Liver (tissue), 3 donors: ENCODE measurements around the gene FOXL1.

ENCODE experiments used
- HNF4A ChIP-seq, 2 donors: conservative IDR thresholded peaks; 2 replicates each; pipeline ENCODE4 v1.6.1; 2016; ENCODE audit warnings: antibody characterized with exemption in 2 of 2, mild to moderate bottlenecking in 2 of 2
- RAD21 ChIP-seq, 2 donors: IDR thresholded peaks; 2 replicates each; pipeline ENCODE4 v1.6.1; 2016; ENCODE audit warnings: antibody characterized with exemption in 2 of 2, mild to moderate bottlenecking in 2 of 2
- TF ChIP-seq, protein P1 (sequence below): fragments of 150-350 bp; IDR thresholded peaks from 2 replicates; pipeline ENCODE4 v1.5.1; 2017; ENCODE audit warnings: improper control_type of control experiment, low read depth, low read length; ENCODE audit not compliant: missing input control
- donor health status: healthy.
- donor health status: healthy.

DNA sequence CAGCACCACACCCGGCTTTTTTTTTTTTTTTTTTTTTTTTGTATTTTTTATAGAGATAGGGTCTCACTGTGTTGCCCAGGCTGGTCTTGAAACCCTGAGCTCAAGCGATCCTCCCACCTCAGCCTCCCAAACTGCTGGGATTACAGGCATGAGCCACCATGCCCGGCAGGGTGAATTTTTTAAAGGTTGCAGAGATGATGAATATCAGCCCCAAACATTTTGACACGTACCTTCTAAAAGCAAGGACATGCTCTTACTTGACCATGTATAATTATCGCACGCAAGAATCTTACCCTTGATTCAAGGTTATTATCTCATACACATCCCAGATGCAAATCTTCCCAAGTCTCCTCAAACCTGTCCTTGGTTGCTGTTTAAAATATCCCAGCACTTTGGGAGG is 16.0 kb upstream of the FOXL1 start:
- TF ChIP-seq HNF4A (conservative IDR thresholded peaks at IDR 0.05) (no peak), RAD21 (IDR thresholded peaks at IDR 0.05) (no peak)
- TF ChIP-seq, protein P1, sequence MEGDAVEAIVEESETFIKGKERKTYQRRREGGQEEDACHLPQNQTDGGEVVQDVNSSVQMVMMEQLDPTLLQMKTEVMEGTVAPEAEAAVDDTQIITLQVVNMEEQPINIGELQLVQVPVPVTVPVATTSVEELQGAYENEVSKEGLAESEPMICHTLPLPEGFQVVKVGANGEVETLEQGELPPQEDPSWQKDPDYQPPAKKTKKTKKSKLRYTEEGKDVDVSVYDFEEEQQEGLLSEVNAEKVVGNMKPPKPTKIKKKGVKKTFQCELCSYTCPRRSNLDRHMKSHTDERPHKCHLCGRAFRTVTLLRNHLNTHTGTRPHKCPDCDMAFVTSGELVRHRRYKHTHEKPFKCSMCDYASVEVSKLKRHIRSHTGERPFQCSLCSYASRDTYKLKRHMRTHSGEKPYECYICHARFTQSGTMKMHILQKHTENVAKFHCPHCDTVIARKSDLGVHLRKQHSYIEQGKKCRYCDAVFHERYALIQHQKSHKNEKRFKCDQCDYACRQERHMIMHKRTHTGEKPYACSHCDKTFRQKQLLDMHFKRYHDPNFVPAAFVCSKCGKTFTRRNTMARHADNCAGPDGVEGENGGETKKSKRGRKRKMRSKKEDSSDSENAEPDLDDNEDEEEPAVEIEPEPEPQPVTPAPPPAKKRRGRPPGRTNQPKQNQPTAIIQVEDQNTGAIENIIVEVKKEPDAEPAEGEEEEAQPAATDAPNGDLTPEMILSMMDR = no peak
